SH-SY5Y (cell line): Measurements from ENCODE around the gene SUSD1.

Experiments used
- GATA2 ChIP-seq: IDR thresholded peaks from 2 replicates; pipeline ENCODE4 v1.6.1; 2011; ENCODE audit warnings: mild to moderate bottlenecking, low read depth, low read length
- GATA3 ChIP-seq: IDR thresholded peaks from 2 replicates; pipeline ENCODE4 v1.6.1; 2011; ENCODE audit warnings: low read depth, mild to moderate bottlenecking, low read length, moderate library complexity

DNA sequence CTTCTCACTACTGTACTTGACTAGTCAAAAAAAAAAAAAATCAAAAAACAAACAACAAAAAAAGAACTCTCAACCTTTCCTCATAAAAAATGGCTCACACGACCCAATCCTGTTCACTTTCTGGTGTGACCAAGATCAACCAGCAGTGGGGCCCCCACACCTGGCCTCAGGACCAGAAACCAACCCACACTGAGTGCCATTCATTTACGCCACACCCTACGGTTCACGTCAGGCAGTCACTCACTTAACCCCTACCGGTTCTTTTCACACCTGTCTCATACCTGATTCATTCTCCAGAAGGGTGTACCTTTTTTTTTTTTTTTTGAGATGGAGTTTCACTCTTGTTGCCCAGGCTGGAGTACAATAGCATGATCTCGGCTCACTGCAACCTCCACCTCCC, 5.7 kb downstream of the SUSD1 start:
- TF ChIP-seq GATA2 (no peak), GATA3 (no peak)
